Measurements from ENCODE around the gene TMEM266.

- TF ChIP-seq CTCF (IDR thresholded peaks at IDR 0.05) (no peak), POLR2A (IDR thresholded peaks at IDR 0.05) (no peak), POLR2AphosphoS5 (IDR thresholded peaks at IDR 0.05) (no peak), EP300 (IDR thresholded peaks at IDR 0.05) (no peak)
Measured at GRCh38 chr15:76059320-76060117, at the start of gene TMEM266.

Data from suprapubic skin (tissue), 4 donors.